ENCODE results near the gene CDC6. TPM values are rescaled to one million over a fixed set of nuclear protein-coding genes. Genes with fewer than 3 reads are reported as not detected.

Gene CDC6
- total RNA-seq, 2 experiments from 2014 or later = 95.6 to 95.7 TPM

- intact Hi-C loops (cut with micrococcal nuclease) = no loop called here
- ChIA-PET POLR2A (interaction anchor here (1.0 kb wide), 1 partner anchor 126 kb away, joined by 3 read pairs; the partner anchor contains the start of gene WIPF2), CTCF (interaction anchor here (0.9 to 4.0 kb wide), 8 partner anchors 8 to 153 kb away, joined by 3 to 36 read pairs (median 5); no protein-coding TSS in a partner anchor)
- Mint-ChIP-seq H3K36me3 (peaks cover 14% of the 10 kb centered on the region), H3K27ac (peak overlapping the region; percentile 74), H3K4me1 (ENCODE audit: low read depth) (peaks cover 64% of the 10 kb centered on the region), H3K4me3 (peak overlapping the region; percentile 56), H3K9me3 (no peaks in the 10 kb centered on the region), H3K27me3 (no peaks in the 10 kb centered on the region)
- DNase-seq = peak; percentile 46
These were observed 56.9 kb downstream of the CDC6 start for GRCh38 chr17:40344421-40345160.

GRCh38 chr17:40345161-40345993 lies 57.7 kb downstream of the CDC6 start:
- intact Hi-C loops (cut with micrococcal nuclease) = no loop called here
- CTCF ChIA-PET = interaction anchor here (0.5 to 4.0 kb wide), 10 partner anchors 8 to 143 kb away, joined by 3 to 36 read pairs (median 4); no protein-coding TSS in a partner anchor
- peak overlapping the region; percentile 56 for H3K4me3 Mint-ChIP-seq
- H3K36me3 Mint-ChIP-seq = peaks cover 19% of the 10 kb centered on the region
- H3K4me1 Mint-ChIP-seq (ENCODE audit: low read depth) = peaks cover 58% of the 10 kb centered on the region
- no peaks in the 10 kb centered on the region for H3K27me3 Mint-ChIP-seq
- POLR2A ChIA-PET = interaction anchor here (1.0 kb wide), 1 partner anchor 127 kb away, joined by 3 read pairs; the partner anchor contains the start of gene WIPF2
- peak; percentile 50 for DNase-seq
- H3K9me3 Mint-ChIP-seq = no peaks in the 10 kb centered on the region
- H3K27ac Mint-ChIP-seq = peak overlapping the region; percentile 74

- intact Hi-C loops (cut with micrococcal nuclease) = no loop called here
- Mint-ChIP-seq H3K27ac (no peak overlapping the region), H3K4me3 (no peak overlapping the region)
These were observed 58.5 kb downstream of the CDC6 start for GRCh38 chr17:40345994-40346764.

GRCh38 chr17:40346765-40347158 lies 59.1 kb downstream of the CDC6 start:
- Mint-ChIP-seq H3K27me3 (no peaks in the 10 kb centered on the region), H3K4me3 (no peak overlapping the region), H3K27ac (no peak overlapping the region), H3K4me1 (ENCODE audit: low read depth) (peaks cover 48% of the 10 kb centered on the region), H3K9me3 (no peaks in the 10 kb centered on the region), H3K36me3 (peaks cover 17% of the 10 kb centered on the region)
- intact Hi-C loops (cut with micrococcal nuclease) = no loop called here
- no peak for DNase-seq
- POLR2A ChIA-PET = no interaction called here
- CTCF ChIA-PET = interaction anchor here (1.7 to 4.0 kb wide), 3 partner anchors 8 to 44 kb away, joined by 4 to 36 read pairs (median 8); no protein-coding TSS in a partner anchor

More at GRCh38 chr17:40345994-40346764, 58.5 kb downstream of the CDC6 start:
- POLR2A ChIA-PET = interaction anchor here (1.0 kb wide), 1 partner anchor 128 kb away, joined by 3 read pairs; the partner anchor contains the start of gene WIPF2
- H3K36me3 Mint-ChIP-seq = peaks cover 18% of the 10 kb centered on the region
- H3K9me3 Mint-ChIP-seq = no peaks in the 10 kb centered on the region
- CTCF ChIA-PET = interaction anchor here (0.5 to 4.0 kb wide), 11 partner anchors 8 to 144 kb away, joined by 3 to 36 read pairs (median 4); no protein-coding TSS in a partner anchor
- peaks cover 50% of the 10 kb centered on the region for H3K4me1 Mint-ChIP-seq (ENCODE audit: low read depth)
- no peaks in the 10 kb centered on the region for H3K27me3 Mint-ChIP-seq
- DNase-seq = no peak

- peaks cover 49% of the 10 kb centered on the region for H3K4me1 Mint-ChIP-seq (ENCODE audit: low read depth)
- peaks cover 20% of the 10 kb centered on the region for H3K36me3 Mint-ChIP-seq
- ChIA-PET POLR2A (no interaction called here), CTCF (interaction anchor here (0.6 to 2.6 kb wide), 4 partner anchors 30 to 68 kb away, joined by 3 to 8 read pairs (median 5); no protein-coding TSS in a partner anchor)
- no peak overlapping the region for H3K4me3 Mint-ChIP-seq
- H3K9me3 Mint-ChIP-seq = no peaks in the 10 kb centered on the region
- intact Hi-C loops (cut with micrococcal nuclease) = no loop called here
- DNase-seq = no peak
- peak overlapping the region; percentile 23 for H3K27ac Mint-ChIP-seq
- H3K27me3 Mint-ChIP-seq = no peaks in the 10 kb centered on the region
These were observed 59.8 kb downstream of the CDC6 start for GRCh38 chr17:40347319-40348135.

- H3K4me1 Mint-ChIP-seq (ENCODE audit: low read depth) = peaks cover 48% of the 10 kb centered on the region
- H3K27me3 Mint-ChIP-seq = no peaks in the 10 kb centered on the region
- H3K27ac Mint-ChIP-seq = peak overlapping the region; percentile 23
- ChIA-PET CTCF (interaction anchor here (0.8 to 2.6 kb wide), 3 partner anchors 31 to 68 kb away, joined by 3 to 8 read pairs (median 7); no protein-coding TSS in a partner anchor), POLR2A (interaction anchor here (0.7 kb wide), 1 partner anchor 130 kb away, joined by 3 read pairs; no protein-coding TSS in a partner anchor)
- intact Hi-C loops (cut with micrococcal nuclease) = no loop called here
- no peak for DNase-seq
- peaks cover 17% of the 10 kb centered on the region for H3K36me3 Mint-ChIP-seq
- no peak overlapping the region for H3K4me3 Mint-ChIP-seq
- H3K9me3 Mint-ChIP-seq = no peaks in the 10 kb centered on the region
These were observed 60.4 kb downstream of the CDC6 start for GRCh38 chr17:40348136-40348504.

- Mint-ChIP-seq H3K4me3 (no peak overlapping the region), H3K4me1 (ENCODE audit: low read depth) (peaks cover 41% of the 10 kb centered on the region), H3K9me3 (no peaks in the 10 kb centered on the region), H3K36me3 (peaks cover 15% of the 10 kb centered on the region), H3K27me3 (no peaks in the 10 kb centered on the region), H3K27ac (peak overlapping the region; percentile 34)
- intact Hi-C loops (cut with micrococcal nuclease) = no loop called here
- DNase-seq = no peak
- CTCF ChIA-PET = interaction anchor here (0.7 to 2.6 kb wide), 2 partner anchors 32 to 46 kb away, joined by 3 to 8 read pairs; no protein-coding TSS in a partner anchor
- POLR2A ChIA-PET = interaction anchor here (0.7 kb wide), 1 partner anchor 130 kb away, joined by 3 read pairs; no protein-coding TSS in a partner anchor
These were observed 61.1 kb downstream of the CDC6 start for GRCh38 chr17:40348562-40349476.

- Mint-ChIP-seq H3K4me3 (no peak overlapping the region), H3K9me3 (no peaks in the 10 kb centered on the region), H3K36me3 (peaks cover 18% of the 10 kb centered on the region), H3K27me3 (no peaks in the 10 kb centered on the region), H3K4me1 (ENCODE audit: low read depth) (peaks cover 34% of the 10 kb centered on the region), H3K27ac (no peak overlapping the region)
- CTCF ChIA-PET = interaction anchor here (2.6 kb wide), 1 partner anchor 46 kb away, joined by 8 read pairs; no protein-coding TSS in a partner anchor
- DNase-seq = no peak
- POLR2A ChIA-PET = no interaction called here
- intact Hi-C loops (cut with micrococcal nuclease) = no loop called here
These were observed 61.8 kb downstream of the CDC6 start for GRCh38 chr17:40349477-40349894.

GRCh38 chr17:40349895-40350688 lies 62.4 kb downstream of the CDC6 start:
- DNase-seq = no peak
- H3K9me3 Mint-ChIP-seq = no peaks in the 10 kb centered on the region
- intact Hi-C loops (cut with micrococcal nuclease) = no loop called here
- H3K27me3 Mint-ChIP-seq = no peaks in the 10 kb centered on the region
- H3K4me1 Mint-ChIP-seq (ENCODE audit: low read depth) = peaks cover 32% of the 10 kb centered on the region
- POLR2A ChIA-PET = no interaction called here
- H3K4me3 Mint-ChIP-seq = no peak overlapping the region
- H3K27ac Mint-ChIP-seq = peak overlapping the region; percentile 51
- CTCF ChIA-PET = interaction anchor here (1.4 kb wide), 1 partner anchor 12 kb away, joined by 5 read pairs; no protein-coding TSS in a partner anchor
- peaks cover 18% of the 10 kb centered on the region for H3K36me3 Mint-ChIP-seq
